Ovary (tissue), 9 donors: Measurements from ENCODE around the gene GNAI3. TPM values are rescaled to one million over a fixed set of nuclear protein-coding genes. Genes with fewer than 3 reads are reported as not detected.

Experiments used
- DNase-seq, 5 donors: peaks; one replicate each; pipeline ENCODE4 v3.0.0-alpha.2; 2019 to 2020
- H3K27ac ChIP-seq, 2 donors: fragments of 200-600 bp; one replicate each; pipeline versions ENCODE4 v1.5.1 to v1.8.0; 2019 to 2022
- H3K27me3 ChIP-seq: fragments of 200-600 bp; one replicate; pipeline ENCODE4 v1.8.0; 2022
- H3K36me3 ChIP-seq: fragments of 200-600 bp; sonication (generic); one replicate; pipeline ENCODE4 v1.5.1; 2019
- H3K4me1 ChIP-seq: one replicate; pipeline ENCODE4 v1.8.1; 2013; ENCODE audit warnings: mild to moderate bottlenecking, moderate library complexity; ENCODE audit not compliant: insufficient read depth
- H3K4me3 ChIP-seq: fragments of 200-600 bp; sonication (generic); one replicate; pipeline ENCODE4 v1.5.1; 2017
- H3K9me3 ChIP-seq, 2 donors: fragments of 200-600 bp in 1 of 2; sonication (generic) in 1 of 2; one replicate each; pipeline versions ENCODE4 v1.5.1 to v1.8.1; 2013 to 2019; ENCODE audit warnings: mild to moderate bottlenecking in 1 of 2, moderate library complexity in 1 of 2
- CTCF ChIP-seq, 3 donors: fragments of 450-650 bp in 2 of 3; fragments of 200-600 bp in 1 of 3; IDR thresholded peaks; one replicate each; pipeline versions ENCODE4 v1.5.1 to v1.8.0; 2016 to 2022; ENCODE audit warnings: antibody characterized with exemption in 3 of 3, mild to moderate bottlenecking in 1 of 3
- EP300 ChIP-seq: sonication (generic); formaldehyde crosslinking; IDR thresholded peaks from one replicate; pipeline ENCODE4 v1.6.1; 2017; ENCODE audit warnings: antibody characterized with exemption
- POLR2A ChIP-seq: fragments of 450-650 bp; IDR thresholded peaks from one replicate; pipeline ENCODE4 v1.6.1; 2017; ENCODE audit warnings: antibody characterized with exemption, mild to moderate bottlenecking, moderate library complexity
- WGBS, 3 donors: extraction: QIAGEN DNeasy Blood & Tissue Kit in 1 of 3; methylation state at CpG; one replicate each; pipeline versions ENCODE4 v1.1.5 to v1.1.7; 2013 to 2017; 5-methylcytosine and 5-hydroxymethylcytosine counted together
- intact Hi-C, 4 donors: fragments of 100-400 bp; cut with DNase I; formaldehyde crosslinking; loops; one replicate each; pipeline versions ENCODE4 v1.11.0 to v1.15.1; 2022 to 2023
- polyA plus RNA-seq, 2 donors: library from polyadenylated mRNA; stranded (reverse); fragments of 200-250 nt in 1 of 2; fragments of 350-450 nt in 1 of 2; fragmentation: Illumina TruSeq in 1 of 2; extraction: RNeasy Lipid Tissue Mini Kit (QIAGEN cat#74804) in 1 of 2; gene quantifications; one replicate each; pipeline ENCODE4 v1.2.3, GENCODE V29; 2013 to 2014
- total RNA-seq, 7 donors: library from RNA; depleted of rRNA in 2 of 7; stranded (reverse); fragments of >200 nt in 2 of 7; fragmentation: NEBNext Ultra II Directional in 3 of 7; extraction: Animal tissue kit (Norgen Biotek cat#: 25700) in 3 of 7; gene quantifications; one replicate each; pipeline versions ENCODE4 v1.1.0 to v1.2.4, GENCODE V29; 2016 to 2023
- donor health status: DM: no; HTN: no; CAD: no; lungs with moderate emphysema.
- donor health status: DM: no; HTN: no; CAD: no.
- donor health status: Bipolar disorder and iron deficiency.
- donor health status: DM: yes; HTN: yes; CAD: no.
- donor health status: DM: no; HTN: no; CAD: no.
- donor health status: DM: yes; HTN: yes; CAD: no.

GNAI3 gene
- total and polyA plus RNA-seq, 9 donors, result 3.0 to 6.2 (median 4.8) TPM

- no peaks in the 10 kb centered on the region for H3K36me3 ChIP-seq
Measured at GRCh38 chr1:109584766-109585165, 36.4 kb downstream of the GNAI3 start.

GRCh38 chr1:109586055-109586454, 37.6 kb downstream of the GNAI3 start:
- Histone ChIP-seq H3K4me3 (no peak overlapping the region), H3K4me1 (no peaks in the 10 kb centered on the region), H3K27ac (no peak overlapping the region), H3K36me3 (no peaks in the 10 kb centered on the region), H3K27me3 (no peaks in the 10 kb centered on the region), H3K9me3 (no peaks in the 10 kb centered on the region)
- TF ChIP-seq EP300 (no peak), CTCF (IDR thresholded peaks at IDR 0.05) (no peak), POLR2A (no peak)
- intact Hi-C loops, result no loop called here
- DNase-seq, result no peak
- WGBS, 3 donors, result 89 to 93% (median 90%) methylated on average over 3 of the region's 3 CpGs

More at GRCh38 chr1:109584766-109585165, 36.4 kb downstream of the GNAI3 start:
- intact Hi-C loops, result no loop called here
- H3K4me3 ChIP-seq, result no peak overlapping the region
- H3K9me3 ChIP-seq, result no peaks in the 10 kb centered on the region
- no peak overlapping the region for H3K27ac ChIP-seq
- 84 to 96% (median 92%) methylated on average over 1 of the region's 1 CpG for WGBS, 3 donors
- H3K27me3 ChIP-seq, result no peaks in the 10 kb centered on the region
- TF ChIP-seq EP300, result no peak
- no peak for TF ChIP-seq POLR2A
- TF ChIP-seq CTCF (IDR thresholded peaks at IDR 0.05), result no peak
- H3K4me1 ChIP-seq, result no peaks in the 10 kb centered on the region
- DNase-seq, result no peak

- Histone ChIP-seq H3K9me3 (no peaks in the 10 kb centered on the region), H3K4me1 (no peaks in the 10 kb centered on the region), H3K4me3 (no peak overlapping the region), H3K27me3 (no peaks in the 10 kb centered on the region), H3K27ac (no peak overlapping the region), H3K36me3 (no peaks in the 10 kb centered on the region)
- intact Hi-C loops, result no loop called here
- no peak for DNase-seq
- TF ChIP-seq EP300 (no peak), POLR2A (no peak), CTCF (IDR thresholded peaks at IDR 0.05) (no peak)
- 89 to 91% (median 89%) methylated on average over 3 of the region's 3 CpGs for WGBS, 3 donors
Measured at GRCh38 chr1:109589177-109589576, 40.8 kb downstream of the GNAI3 start.

GRCh38 chr1:109589679-109590078, 41.3 kb downstream of the GNAI3 start:
- no peak for TF ChIP-seq EP300
- TF ChIP-seq CTCF (IDR thresholded peaks at IDR 0.05), result no peak
- no peak for TF ChIP-seq POLR2A
- no peak for DNase-seq
- H3K36me3 ChIP-seq, result no peaks in the 10 kb centered on the region
- H3K27ac ChIP-seq, result no peak overlapping the region
- no peaks in the 10 kb centered on the region for H3K27me3 ChIP-seq
- no peaks in the 10 kb centered on the region for H3K4me1 ChIP-seq
- intact Hi-C loops, result no loop called here
- H3K9me3 ChIP-seq, result no peaks in the 10 kb centered on the region
- no peak overlapping the region for H3K4me3 ChIP-seq

- no peaks in the 10 kb centered on the region for H3K36me3 ChIP-seq
- no peak for DNase-seq
- H3K27ac ChIP-seq, result no peak overlapping the region
- no peaks in the 10 kb centered on the region for H3K27me3 ChIP-seq
- intact Hi-C loops, result no loop called here
- no peaks in the 10 kb centered on the region for H3K9me3 ChIP-seq
- H3K4me1 ChIP-seq, result no peaks in the 10 kb centered on the region
- TF ChIP-seq POLR2A (no peak), CTCF (IDR thresholded peaks at IDR 0.05) (no peak), EP300 (no peak)
- H3K4me3 ChIP-seq, result no peak overlapping the region
Measured at GRCh38 chr1:109592916-109593315, 44.5 kb downstream of the GNAI3 start.
